HEK293 (cell line): ENCODE data around the gene FBXO21.

Experiments used
- CTCF ChIA-PET: fragments of 350-600 bp; formaldehyde crosslinking; extraction: SDS; loops from one replicate; lab custom pipeline; 2021; ENCODE audit warnings: antibody characterized with exemption; lab: Yijun Ruan, JAX
- POLR2A ChIA-PET: fragments of 300-600 bp; formaldehyde crosslinking; extraction: SDS; loops from one replicate; lab custom pipeline; 2020; ENCODE audit warnings: antibody characterized with exemption, inconsistent platforms; lab: Yijun Ruan, JAX
- H3K27ac ChIP-seq: fragments of 200-500 bp; sonication (Bioruptor generic); 2 replicates; pipeline ENCODE4 v1.5.1; 2014; ENCODE audit warnings: low read depth, low read length, control low read depth, inconsistent platforms; ENCODE audit errors: extremely low read depth
- H3K36me3 ChIP-seq, 2 experiments: fragments of 200-500 bp in 1 of 2; sonication (Bioruptor generic) in 1 of 2; 1 replicate in 1 of 2; 2 replicates in 1 of 2; pipeline ENCODE4 v1.5.1; 2014 to 2017; ENCODE audit warnings: inconsistent platforms in 2 of 2, low read length in 2 of 2; ENCODE audit not compliant: control insufficient read depth in 2 of 2, insufficient read depth in 1 of 2
- H3K4me1 ChIP-seq: fragments of 200-500 bp; sonication (Bioruptor generic); 2 replicates; pipeline ENCODE4 v1.5.1; 2014; ENCODE audit warnings: mild to moderate bottlenecking, low read length, inconsistent platforms; ENCODE audit not compliant: control insufficient read depth, insufficient read depth
- H3K4me3 ChIP-seq: 2 replicates; pipeline ENCODE4 v1.5.1; 2011; ENCODE audit warnings: low read depth, mild to moderate bottlenecking, control low read depth, low read length, moderate library complexity
- H3K9me3 ChIP-seq: fragments of 200-500 bp; sonication (Bioruptor generic); 2 replicates; pipeline ENCODE4 v1.5.1; 2014; ENCODE audit warnings: low read depth, low read length, inconsistent platforms; ENCODE audit not compliant: control insufficient read depth, insufficient read depth
- GLIS1 ChIP-seq: fragments of 450-650 bp; formaldehyde crosslinking; IDR thresholded peaks from 2 replicates; pipeline ENCODE4 v1.5.1; 2016; ENCODE audit warnings: missing biosample characterization, missing genetic modification characterization
- MYNN ChIP-seq: fragments of 450-650 bp; formaldehyde crosslinking; IDR thresholded peaks from 2 replicates; pipeline ENCODE4 v1.5.1; 2016; ENCODE audit warnings: missing biosample characterization, missing genetic modification characterization, borderline replicate concordance
- SCRT2 ChIP-seq: fragments of 450-650 bp; formaldehyde crosslinking; IDR thresholded peaks from 2 replicates; pipeline ENCODE4 v1.5.1; 2016; ENCODE audit warnings: missing biosample characterization, missing genetic modification characterization
- ZBTB17 ChIP-seq: fragments of 450-650 bp; formaldehyde crosslinking; IDR thresholded peaks from 2 replicates; pipeline ENCODE4 v1.5.1; 2016; ENCODE audit warnings: missing biosample characterization, missing genetic modification characterization
- ZIC2 ChIP-seq: fragments of 450-650 bp; formaldehyde crosslinking; IDR thresholded peaks from 2 replicates; pipeline ENCODE4 v1.5.1; 2016; ENCODE audit warnings: missing biosample characterization, missing genetic modification characterization
- ZNF114 ChIP-seq: fragments of 450-650 bp; formaldehyde crosslinking; IDR thresholded peaks from 2 replicates; pipeline ENCODE4 v1.5.0; 2017; ENCODE audit warnings: missing biosample characterization, missing genetic modification characterization
- ZNF16 ChIP-seq: fragments of 450-650 bp; formaldehyde crosslinking; IDR thresholded peaks from 2 replicates; pipeline ENCODE4 v1.5.1; 2016; ENCODE audit warnings: low read depth, missing biosample characterization, missing genetic modification characterization
- ZNF175 ChIP-seq: fragments of 450-650 bp; formaldehyde crosslinking; IDR thresholded peaks from 2 replicates; pipeline ENCODE4 v1.5.1; 2016; ENCODE audit warnings: missing biosample characterization, missing genetic modification characterization
- ZNF221 ChIP-seq: fragments of 450-650 bp; formaldehyde crosslinking; IDR thresholded peaks from 2 replicates; pipeline ENCODE4 v1.5.1; 2017; ENCODE audit warnings: missing biosample characterization, missing genetic modification characterization, borderline replicate concordance
- ZNF292 ChIP-seq: fragments of 450-650 bp; formaldehyde crosslinking; IDR thresholded peaks from 2 replicates; pipeline ENCODE4 v1.5.1; 2016; ENCODE audit warnings: low read depth, missing biosample characterization, missing genetic modification characterization, borderline replicate concordance
- ZNF404 ChIP-seq: fragments of 450-650 bp; formaldehyde crosslinking; IDR thresholded peaks from 2 replicates; pipeline ENCODE4 v1.5.1; 2017; ENCODE audit warnings: missing biosample characterization, missing genetic modification characterization
- ZNF433 ChIP-seq: fragments of 450-650 bp; formaldehyde crosslinking; IDR thresholded peaks from 2 replicates; pipeline ENCODE4 v1.5.1; 2016; ENCODE audit warnings: missing biosample characterization, missing genetic modification characterization, low read depth
- ZNF473 ChIP-seq: fragments of 450-650 bp; formaldehyde crosslinking; IDR thresholded peaks from 2 replicates; pipeline ENCODE4 v1.5.1; 2017; ENCODE audit warnings: missing biosample characterization, missing genetic modification characterization
- ZNF624 ChIP-seq: fragments of 450-650 bp; formaldehyde crosslinking; IDR thresholded peaks from 2 replicates; pipeline ENCODE4 v1.5.1; 2017; ENCODE audit warnings: missing biosample characterization, missing genetic modification characterization
- ZNF658 ChIP-seq: fragments of 450-650 bp; formaldehyde crosslinking; IDR thresholded peaks from 2 replicates; pipeline ENCODE4; 2016; ENCODE audit warnings: missing biosample characterization, missing genetic modification characterization
- ZNF777 ChIP-seq: fragments of 450-650 bp; formaldehyde crosslinking; IDR thresholded peaks from 2 replicates; pipeline ENCODE4 v1.5.1; 2017; ENCODE audit warnings: missing biosample characterization, missing genetic modification characterization, borderline replicate concordance
- TF ChIP-seq, protein P1 (sequence below): fragments of 450-650 bp; formaldehyde crosslinking; IDR thresholded peaks from 2 replicates; pipeline ENCODE4 v1.5.1; 2017; ENCODE audit warnings: missing biosample characterization, missing genetic modification characterization
- TF ChIP-seq, protein P2 (sequence below): fragments of 450-650 bp; IDR thresholded peaks from 2 replicates; pipeline ENCODE4 v1.5.1; 2018; ENCODE audit warnings: missing biosample characterization, missing genetic modification characterization
- TF ChIP-seq, protein P3 (sequence below): fragments of 450-650 bp; formaldehyde crosslinking; IDR thresholded peaks from 2 replicates; pipeline ENCODE4 v1.5.1; 2016; ENCODE audit warnings: missing biosample characterization, missing genetic modification characterization, borderline replicate concordance
- TF ChIP-seq, protein P4 (sequence below): fragments of 450-650 bp; formaldehyde crosslinking; IDR thresholded peaks from 2 replicates; pipeline ENCODE4 v1.5.1; 2017; ENCODE audit warnings: missing biosample characterization, mild to moderate bottlenecking, missing genetic modification characterization, moderate library complexity

FBXO21 gene

DNA sequence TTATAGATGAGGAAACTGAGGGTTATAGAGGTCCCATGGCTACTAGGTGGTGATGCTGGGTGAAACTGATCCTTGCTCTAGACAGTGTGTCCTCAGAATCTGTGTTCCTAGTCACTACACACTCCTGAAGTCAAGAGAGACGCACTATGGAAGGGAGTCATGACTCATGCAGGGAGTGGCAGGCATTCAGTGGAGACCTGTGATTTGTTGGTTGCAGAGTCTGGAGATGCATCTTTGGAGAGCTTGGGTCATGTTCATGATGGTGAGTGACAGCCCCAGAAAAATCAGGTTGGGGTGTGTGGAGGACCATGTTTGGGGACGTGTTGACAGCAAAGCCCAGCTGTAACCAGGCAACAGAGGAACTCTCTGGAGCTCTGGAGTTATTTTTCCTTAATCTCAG, 38.0 kb upstream of the FBXO21 start:
- no peak overlapping the region for H3K4me3 ChIP-seq
- TF ChIP-seq ZBTB17 (tag by site-specific recombination) (0 out of 2 replicates have a peak, but pooled peaks have one; percentile 18), ZNF114 (tag by site-specific recombination) (no peak), SCRT2 (tag by site-specific recombination) (no peak), ZNF658 (tag by site-specific recombination) (no peak)
- TF ChIP-seq, all 188 proteins: peak for 1
- H3K4me1 ChIP-seq, result no peaks in the 10 kb centered on the region
- no peaks in the 10 kb centered on the region for H3K9me3 ChIP-seq
- no peak overlapping the region for H3K27ac ChIP-seq
- H3K36me3 ChIP-seq, result no peaks in the 10 kb centered on the region
- POLR2A ChIA-PET, result no interaction called here
- CTCF ChIA-PET, result interaction anchor here (0.5 to 3.2 kb wide), 4 partner anchors 8 to 621 kb away, joined by 3 to 17 read pairs (median 6); no protein-coding TSS in a partner anchor

DNA sequence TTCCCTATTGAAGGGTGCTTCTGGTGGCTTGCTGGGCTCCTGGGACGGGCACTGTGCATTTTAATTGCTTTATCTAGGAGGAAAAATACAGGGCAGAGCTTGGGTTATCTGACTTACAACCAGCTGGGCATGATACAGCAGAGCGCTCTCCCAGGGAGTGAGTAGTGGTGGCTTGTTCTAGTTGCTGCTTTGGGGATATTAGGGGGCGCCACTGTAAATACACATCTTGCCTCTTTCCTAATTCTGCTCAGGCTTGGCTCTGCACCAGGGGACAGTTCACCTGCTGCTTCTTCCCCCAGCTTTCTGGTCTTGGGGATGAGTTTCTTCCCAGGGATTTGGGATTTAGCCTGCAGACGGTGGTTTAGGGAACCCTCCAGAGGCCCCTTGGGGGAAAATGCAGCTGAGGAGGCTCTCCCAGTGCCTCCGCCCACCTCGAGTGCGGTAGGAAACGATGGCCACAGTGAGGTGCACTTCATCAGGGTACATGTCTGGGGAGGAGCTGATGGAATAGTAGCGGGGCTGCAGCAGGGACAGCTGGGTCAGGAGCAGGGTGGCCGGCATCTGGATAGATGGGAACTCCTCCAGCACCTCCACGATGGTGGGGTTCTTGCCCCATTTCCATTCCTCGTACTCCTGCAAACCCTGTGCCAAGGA, 36.9 kb upstream of the FBXO21 start:
- TF ChIP-seq ZNF473, result no peak
- TF ChIP-seq GLIS1 (tag by site-specific recombination), result peak; percentile 29; the same call in 1 of the 2 replicates
- TF ChIP-seq, protein P1, sequence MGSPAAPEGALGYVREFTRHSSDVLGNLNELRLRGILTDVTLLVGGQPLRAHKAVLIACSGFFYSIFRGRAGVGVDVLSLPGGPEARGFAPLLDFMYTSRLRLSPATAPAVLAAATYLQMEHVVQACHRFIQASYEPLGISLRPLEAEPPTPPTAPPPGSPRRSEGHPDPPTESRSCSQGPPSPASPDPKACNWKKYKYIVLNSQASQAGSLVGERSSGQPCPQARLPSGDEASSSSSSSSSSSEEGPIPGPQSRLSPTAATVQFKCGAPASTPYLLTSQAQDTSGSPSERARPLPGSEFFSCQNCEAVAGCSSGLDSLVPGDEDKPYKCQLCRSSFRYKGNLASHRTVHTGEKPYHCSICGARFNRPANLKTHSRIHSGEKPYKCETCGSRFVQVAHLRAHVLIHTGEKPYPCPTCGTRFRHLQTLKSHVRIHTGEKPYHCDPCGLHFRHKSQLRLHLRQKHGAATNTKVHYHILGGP (tag by site-specific recombination), result no peak
- TF ChIP-seq ZNF433 (tag by site-specific recombination), result no peak
- TF ChIP-seq ZNF404 (tag by site-specific recombination), result no peak
- no peak for TF ChIP-seq ZNF292
- no peak for TF ChIP-seq ZIC2 (tag by site-specific recombination)
- TF ChIP-seq, all 188 proteins: peak for 1
- Histone ChIP-seq H3K9me3 (no peaks in the 10 kb centered on the region), H3K4me3 (no peak overlapping the region), H3K36me3 (no peaks in the 10 kb centered on the region), H3K27ac (no peak overlapping the region), H3K4me1 (no peaks in the 10 kb centered on the region)
- CTCF ChIA-PET, result interaction anchor here (0.8 to 3.2 kb wide), 6 partner anchors 9 to 630 kb away, joined by 3 to 17 read pairs (median 4); no protein-coding TSS in a partner anchor
- POLR2A ChIA-PET, result no interaction called here

DNA sequence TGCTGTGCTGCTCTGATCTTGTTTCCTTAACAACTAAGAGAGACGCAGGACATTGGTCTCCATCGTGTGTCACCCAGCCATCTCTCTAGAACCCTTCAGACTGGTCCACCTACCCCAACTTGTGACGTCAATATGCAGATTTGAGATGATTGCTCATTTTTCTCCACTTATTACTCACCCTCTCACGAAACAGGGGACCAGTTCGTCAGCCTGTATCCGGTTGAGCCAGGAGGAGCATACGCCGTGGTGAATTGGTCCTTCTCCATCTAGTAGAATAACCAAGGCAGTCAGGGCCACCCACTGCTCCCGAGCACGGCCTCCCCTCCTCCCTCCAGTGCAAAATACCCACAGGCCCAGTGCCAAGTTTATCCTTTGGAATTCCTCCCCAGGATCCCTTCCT, 36.2 kb upstream of the FBXO21 start:
- H3K4me3 ChIP-seq, result no peak overlapping the region
- no peaks in the 10 kb centered on the region for H3K4me1 ChIP-seq
- TF ChIP-seq, protein P2, sequence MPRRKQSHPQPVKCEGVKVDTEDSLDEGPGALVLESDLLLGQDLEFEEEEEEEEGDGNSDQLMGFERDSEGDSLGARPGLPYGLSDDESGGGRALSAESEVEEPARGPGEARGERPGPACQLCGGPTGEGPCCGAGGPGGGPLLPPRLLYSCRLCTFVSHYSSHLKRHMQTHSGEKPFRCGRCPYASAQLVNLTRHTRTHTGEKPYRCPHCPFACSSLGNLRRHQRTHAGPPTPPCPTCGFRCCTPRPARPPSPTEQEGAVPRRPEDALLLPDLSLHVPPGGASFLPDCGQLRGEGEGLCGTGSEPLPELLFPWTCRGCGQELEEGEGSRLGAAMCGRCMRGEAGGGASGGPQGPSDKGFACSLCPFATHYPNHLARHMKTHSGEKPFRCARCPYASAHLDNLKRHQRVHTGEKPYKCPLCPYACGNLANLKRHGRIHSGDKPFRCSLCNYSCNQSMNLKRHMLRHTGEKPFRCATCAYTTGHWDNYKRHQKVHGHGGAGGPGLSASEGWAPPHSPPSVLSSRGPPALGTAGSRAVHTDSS (tag by site-specific recombination), result no peak
- H3K9me3 ChIP-seq, result no peaks in the 10 kb centered on the region
- H3K27ac ChIP-seq, result no peak overlapping the region
- POLR2A ChIA-PET, result no interaction called here
- no peaks in the 10 kb centered on the region for H3K36me3 ChIP-seq
- CTCF ChIA-PET, result interaction anchor here (1.4 to 3.2 kb wide), 3 partner anchors 10 to 631 kb away, joined by 3 to 17 read pairs (median 4); no protein-coding TSS in a partner anchor

DNA sequence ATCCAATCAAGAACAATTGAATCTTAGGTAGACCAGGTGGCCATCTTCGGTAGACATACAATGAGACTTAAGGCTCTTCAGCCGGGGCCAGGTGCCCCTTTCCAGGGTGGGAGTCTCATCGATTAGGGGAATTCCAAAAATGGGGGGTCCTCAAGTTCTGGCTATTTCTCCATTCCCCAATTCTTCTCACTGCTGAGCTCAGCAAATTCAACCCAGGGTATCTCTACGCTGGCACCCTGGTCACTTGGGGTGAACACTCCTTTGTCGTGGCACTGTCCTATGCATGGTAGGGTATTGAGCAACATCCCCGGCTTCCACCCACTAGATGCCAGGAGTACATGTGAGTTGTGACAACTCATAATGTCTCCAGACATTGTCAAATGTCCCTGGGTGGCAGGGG, 34.9 kb upstream of the FBXO21 start:
- Histone ChIP-seq H3K36me3 (no peaks in the 10 kb centered on the region), H3K4me1 (no peaks in the 10 kb centered on the region), H3K27ac (no peak overlapping the region), H3K9me3 (no peaks in the 10 kb centered on the region), H3K4me3 (no peak overlapping the region)
- no peak for TF ChIP-seq ZNF16 (tag by site-specific recombination)
- TF ChIP-seq ZNF777, result no peak
- TF ChIP-seq MYNN (tag by site-specific recombination), result no peak
- no peak for TF ChIP-seq ZNF175
- TF ChIP-seq ZNF624 (tag by site-specific recombination), result no peak
- no peak for TF ChIP-seq ZNF221 (tag by site-specific recombination)
- TF ChIP-seq, protein P3, sequence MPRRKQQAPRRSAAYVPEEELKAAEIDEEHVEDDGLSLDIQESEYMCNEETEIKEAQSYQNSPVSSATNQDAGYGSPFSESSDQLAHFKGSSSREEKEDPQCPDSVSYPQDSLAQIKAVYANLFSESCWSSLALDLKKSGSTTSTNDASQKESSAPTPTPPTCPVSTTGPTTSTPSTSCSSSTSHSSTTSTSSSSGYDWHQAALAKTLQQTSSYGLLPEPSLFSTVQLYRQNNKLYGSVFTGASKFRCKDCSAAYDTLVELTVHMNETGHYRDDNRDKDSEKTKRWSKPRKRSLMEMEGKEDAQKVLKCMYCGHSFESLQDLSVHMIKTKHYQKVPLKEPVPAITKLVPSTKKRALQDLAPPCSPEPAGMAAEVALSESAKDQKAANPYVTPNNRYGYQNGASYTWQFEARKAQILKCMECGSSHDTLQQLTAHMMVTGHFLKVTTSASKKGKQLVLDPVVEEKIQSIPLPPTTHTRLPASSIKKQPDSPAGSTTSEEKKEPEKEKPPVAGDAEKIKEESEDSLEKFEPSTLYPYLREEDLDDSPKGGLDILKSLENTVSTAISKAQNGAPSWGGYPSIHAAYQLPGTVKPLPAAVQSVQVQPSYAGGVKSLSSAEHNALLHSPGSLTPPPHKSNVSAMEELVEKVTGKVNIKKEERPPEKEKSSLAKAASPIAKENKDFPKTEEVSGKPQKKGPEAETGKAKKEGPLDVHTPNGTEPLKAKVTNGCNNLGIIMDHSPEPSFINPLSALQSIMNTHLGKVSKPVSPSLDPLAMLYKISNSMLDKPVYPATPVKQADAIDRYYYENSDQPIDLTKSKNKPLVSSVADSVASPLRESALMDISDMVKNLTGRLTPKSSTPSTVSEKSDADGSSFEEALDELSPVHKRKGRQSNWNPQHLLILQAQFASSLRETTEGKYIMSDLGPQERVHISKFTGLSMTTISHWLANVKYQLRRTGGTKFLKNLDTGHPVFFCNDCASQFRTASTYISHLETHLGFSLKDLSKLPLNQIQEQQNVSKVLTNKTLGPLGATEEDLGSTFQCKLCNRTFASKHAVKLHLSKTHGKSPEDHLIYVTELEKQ (tag by site-specific recombination), result no peak
- TF ChIP-seq, protein P4, sequence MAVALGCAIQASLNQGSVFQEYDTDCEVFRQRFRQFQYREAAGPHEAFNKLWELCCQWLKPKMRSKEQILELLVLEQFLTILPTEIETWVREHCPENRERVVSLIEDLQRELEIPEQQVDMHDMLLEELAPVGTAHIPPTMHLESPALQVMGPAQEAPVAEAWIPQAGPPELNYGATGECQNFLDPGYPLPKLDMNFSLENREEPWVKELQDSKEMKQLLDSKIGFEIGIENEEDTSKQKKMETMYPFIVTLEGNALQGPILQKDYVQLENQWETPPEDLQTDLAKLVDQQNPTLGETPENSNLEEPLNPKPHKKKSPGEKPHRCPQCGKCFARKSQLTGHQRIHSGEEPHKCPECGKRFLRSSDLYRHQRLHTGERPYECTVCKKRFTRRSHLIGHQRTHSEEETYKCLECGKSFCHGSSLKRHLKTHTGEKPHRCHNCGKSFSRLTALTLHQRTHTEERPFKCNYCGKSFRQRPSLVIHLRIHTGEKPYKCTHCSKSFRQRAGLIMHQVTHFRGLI (tag by site-specific recombination), result no peak
- ChIA-PET POLR2A (no interaction called here), CTCF (interaction anchor here (0.7 to 3.2 kb wide), 3 partner anchors 11 to 21 kb away, joined by 3 to 13 read pairs (median 5); no protein-coding TSS in a partner anchor)
